Liver (tissue), 3 donors: ENCODE measurements around the gene FITM1.

ENCODE experiments used
- HNF4A ChIP-seq, 2 donors: conservative IDR thresholded peaks; 2 replicates each; pipeline ENCODE4 v1.6.1; 2016; ENCODE audit warnings: antibody characterized with exemption in 2 of 2, mild to moderate bottlenecking in 2 of 2
- TAF1 ChIP-seq: conservative IDR thresholded peaks from 2 replicates; pipeline ENCODE4 v1.6.1; 2016; ENCODE audit warnings: antibody characterized with exemption, mild to moderate bottlenecking
- YY1 ChIP-seq: IDR thresholded peaks from 2 replicates; pipeline ENCODE4 v1.6.1; 2016; ENCODE audit warnings: antibody characterized with exemption, mild to moderate bottlenecking
- TF ChIP-seq, protein P1 (sequence below): fragments of 150-350 bp; IDR thresholded peaks from 2 replicates; pipeline ENCODE4 v1.5.1; 2017; ENCODE audit warnings: improper control_type of control experiment, low read depth, low read length; ENCODE audit not compliant: missing input control
- donor health status: healthy.
- donor health status: healthy.

DNA sequence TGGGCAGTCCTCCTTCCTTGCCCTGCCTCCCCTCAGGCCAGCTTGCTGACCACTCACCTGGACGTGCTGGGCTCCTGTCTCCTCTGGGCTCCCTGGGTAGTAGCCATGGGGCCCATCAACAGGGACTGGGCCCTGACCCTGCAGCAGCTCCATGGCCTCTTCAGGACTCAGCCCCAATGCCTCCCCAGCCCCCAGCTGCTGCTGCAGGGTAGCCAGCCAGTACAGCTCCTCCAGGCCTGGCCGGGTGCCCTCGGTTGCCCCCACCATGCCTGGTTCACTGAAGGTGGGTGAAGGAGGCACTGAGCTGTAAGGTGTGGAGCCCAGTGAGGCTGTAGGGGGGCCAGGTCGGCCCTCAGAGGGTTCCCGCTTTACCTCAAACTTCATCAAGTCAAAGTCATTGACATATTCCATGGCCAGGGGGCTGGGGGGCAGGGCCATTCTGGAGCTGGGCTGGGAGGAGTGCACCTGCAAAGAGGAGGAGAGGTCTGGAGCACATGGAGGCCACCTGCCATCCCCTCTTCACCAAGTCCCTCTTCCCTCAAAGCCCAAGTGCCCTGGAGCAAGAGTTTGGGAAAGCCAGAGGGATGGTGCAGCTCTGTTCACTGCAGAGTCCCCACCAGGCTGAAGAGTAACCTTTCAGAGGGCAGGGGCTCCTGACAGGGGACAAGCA is 47.9 kb upstream of the FITM1 start:
- TF ChIP-seq YY1 (no peak), HNF4A (conservative IDR thresholded peaks at IDR 0.05) (no peak), TAF1 (no peak)
- TF ChIP-seq, protein P1, sequence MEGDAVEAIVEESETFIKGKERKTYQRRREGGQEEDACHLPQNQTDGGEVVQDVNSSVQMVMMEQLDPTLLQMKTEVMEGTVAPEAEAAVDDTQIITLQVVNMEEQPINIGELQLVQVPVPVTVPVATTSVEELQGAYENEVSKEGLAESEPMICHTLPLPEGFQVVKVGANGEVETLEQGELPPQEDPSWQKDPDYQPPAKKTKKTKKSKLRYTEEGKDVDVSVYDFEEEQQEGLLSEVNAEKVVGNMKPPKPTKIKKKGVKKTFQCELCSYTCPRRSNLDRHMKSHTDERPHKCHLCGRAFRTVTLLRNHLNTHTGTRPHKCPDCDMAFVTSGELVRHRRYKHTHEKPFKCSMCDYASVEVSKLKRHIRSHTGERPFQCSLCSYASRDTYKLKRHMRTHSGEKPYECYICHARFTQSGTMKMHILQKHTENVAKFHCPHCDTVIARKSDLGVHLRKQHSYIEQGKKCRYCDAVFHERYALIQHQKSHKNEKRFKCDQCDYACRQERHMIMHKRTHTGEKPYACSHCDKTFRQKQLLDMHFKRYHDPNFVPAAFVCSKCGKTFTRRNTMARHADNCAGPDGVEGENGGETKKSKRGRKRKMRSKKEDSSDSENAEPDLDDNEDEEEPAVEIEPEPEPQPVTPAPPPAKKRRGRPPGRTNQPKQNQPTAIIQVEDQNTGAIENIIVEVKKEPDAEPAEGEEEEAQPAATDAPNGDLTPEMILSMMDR = no peak
